CD4-positive, alpha-beta T cell treated with Interferon gamma for 1 hour (primary cell): ENCODE data around the gene MAML3.

Experiments
- DNase-seq: peaks from one replicate; pipeline ENCODE4 v3.0.0-alpha.2; 2020

The MAML3 gene

DNA sequence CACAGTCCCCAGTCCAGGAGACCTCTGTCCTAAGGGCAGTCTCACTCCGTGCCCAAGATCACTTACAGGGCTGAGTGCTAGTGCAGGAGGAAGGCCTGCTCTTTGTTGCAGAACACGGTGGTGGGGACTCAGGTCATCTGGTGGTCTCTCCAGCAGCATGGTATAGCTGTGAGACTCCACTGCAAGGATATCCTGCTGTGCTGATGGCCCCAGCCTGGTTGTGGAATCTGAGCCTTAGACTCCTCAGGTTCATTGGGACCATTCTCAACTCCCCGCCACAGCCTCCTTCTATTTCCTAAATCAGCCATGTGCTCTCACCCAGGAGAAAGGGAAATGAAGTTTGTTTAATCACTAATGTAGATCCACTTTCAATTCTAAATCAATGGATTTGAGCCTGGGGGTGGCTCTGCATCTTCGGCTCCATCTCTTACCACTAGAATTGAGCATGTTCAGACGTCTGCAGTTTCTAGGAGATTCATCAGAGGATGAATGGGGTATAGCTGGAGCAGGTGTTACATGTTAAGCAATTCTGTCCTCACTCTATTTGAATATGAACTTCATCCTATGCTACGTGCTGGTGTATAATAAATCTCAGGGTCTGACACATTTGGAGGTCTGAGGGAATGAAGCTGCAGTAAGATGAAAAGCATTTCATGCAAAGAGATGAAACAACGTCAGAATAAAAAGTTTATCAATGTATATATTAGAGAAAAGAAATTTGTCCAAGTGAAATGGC lies 299.1 kb downstream of the MAML3 start:
- no peak for DNase-seq

DNA sequence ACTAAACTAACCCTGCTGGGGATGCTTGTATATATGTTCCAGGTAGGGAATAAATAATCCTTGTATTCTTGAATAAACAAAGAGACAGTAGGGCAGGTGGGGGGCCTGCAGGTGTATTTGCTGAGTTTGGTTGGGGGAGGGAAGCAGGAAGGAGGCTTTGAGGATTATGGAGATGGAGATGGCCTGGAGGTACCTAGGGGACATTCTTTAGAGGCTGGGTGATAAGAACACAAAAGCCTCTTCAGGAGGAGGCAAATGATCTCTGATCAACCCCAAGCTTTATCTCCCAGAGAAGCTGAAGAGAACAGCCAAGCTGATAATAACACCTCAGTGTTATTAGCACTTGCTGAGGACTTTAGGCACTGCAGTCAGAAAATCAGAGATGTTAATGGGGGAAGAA lies 300.7 kb downstream of the MAML3 start:
- DNase-seq, result no peak

DNA sequence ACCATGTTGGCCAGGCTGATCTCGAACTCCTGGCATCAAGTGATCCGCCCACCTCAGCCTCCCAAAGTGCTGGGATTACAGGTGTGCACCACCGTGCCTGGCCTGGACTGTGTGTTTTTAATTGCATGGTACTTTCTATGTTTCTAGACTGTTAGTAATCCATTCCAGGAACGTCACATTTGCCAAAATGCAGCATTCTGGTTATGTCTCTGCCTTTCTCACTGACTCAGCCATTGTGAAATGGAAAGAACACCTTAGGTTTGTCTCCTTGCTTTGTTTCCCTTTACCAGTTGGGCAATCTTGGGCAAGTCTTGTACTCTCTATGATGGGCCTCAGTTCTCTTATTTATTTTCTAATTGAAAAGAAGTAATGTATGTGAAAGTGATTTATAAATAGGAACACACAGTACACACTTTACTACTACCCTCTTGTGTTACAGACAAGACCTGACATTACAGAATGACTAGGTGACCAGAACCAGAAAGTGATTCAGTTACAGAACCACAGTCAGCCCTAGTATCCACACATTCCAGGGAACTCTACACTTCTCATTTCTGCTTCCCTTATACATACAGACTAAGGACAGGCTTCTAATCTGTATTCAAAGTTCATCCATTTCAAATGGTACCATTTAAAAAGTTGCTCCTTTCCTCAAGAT lies 301.2 kb downstream of the MAML3 start:
- no peak for DNase-seq

DNA sequence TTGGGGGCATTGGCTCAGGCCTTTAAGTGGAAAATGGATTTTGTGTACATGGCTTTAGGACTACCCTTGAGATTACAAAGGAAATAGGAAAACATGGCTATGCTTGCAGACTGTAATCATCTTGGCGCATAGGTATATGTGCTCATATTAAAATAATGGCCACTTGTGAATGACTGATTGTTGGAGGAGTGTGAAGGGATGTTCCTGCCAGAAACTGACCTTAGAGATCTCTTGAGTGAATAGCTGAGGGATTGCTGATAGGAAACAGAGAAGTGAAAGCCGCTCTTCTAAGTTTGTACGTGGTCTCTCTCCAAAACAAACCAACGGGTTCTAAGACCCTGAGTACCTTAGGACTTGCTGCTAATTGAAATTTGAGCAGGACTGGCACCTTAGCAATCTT lies 302.3 kb downstream of the MAML3 start:
- DNase-seq, result no peak

DNA sequence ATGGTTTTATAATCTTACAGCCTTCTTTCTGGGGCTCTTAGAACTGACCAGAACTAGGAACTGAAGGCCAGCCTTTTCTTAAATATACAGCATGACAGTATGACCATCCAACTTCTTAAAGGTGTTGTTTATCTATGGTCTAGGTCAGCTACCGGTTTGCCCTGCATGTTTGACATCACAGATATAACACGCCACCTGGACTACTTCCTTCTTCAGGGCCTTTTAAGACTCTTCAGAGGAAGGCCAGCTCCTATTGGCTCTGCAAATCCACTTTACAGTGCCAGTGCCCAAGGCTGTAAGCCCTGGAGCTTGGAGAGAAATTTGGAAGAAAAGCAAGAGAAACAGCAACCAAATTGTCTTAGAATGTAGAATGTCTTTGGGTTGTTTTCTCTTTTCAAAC lies 302.9 kb downstream of the MAML3 start:
- DNase-seq, result no peak

DNA sequence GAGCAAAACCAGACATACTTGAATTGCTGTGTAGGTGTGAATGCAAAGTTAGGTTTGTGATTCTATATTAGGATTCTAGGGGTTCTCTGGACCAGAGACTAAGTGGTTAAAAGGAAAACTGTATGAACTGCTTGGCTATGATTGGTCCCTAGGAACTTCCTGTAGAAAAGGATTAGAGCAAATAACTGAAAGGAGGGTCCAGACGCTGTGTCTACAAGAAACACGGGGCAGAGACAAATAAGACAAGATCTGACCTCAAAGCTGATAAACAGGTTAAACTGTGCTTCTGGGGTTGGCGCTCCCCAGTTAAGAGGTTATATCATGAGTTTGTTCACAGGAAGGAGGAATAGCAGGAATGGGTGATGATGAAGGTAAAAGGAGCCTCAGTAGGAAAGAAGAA lies 304.8 kb downstream of the MAML3 start:
- no peak for DNase-seq

DNA sequence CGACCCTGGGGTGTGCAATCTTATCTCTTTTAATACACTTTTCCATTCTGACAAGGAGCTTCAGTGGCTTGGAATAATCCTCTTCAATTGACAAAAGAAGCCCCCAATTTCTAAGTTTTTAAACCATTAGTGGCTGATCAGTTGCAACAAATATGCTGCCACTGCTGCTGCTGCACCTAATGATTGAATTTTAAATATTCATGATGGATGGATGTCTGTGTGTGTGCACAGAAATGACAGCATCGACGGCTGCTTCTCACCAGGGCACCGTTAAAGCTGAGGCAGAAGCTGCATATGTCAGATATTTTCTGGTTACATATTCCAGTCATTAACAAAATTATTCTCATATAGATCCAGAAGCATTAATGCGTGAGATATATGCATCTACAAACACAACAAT lies 306.0 kb downstream of the MAML3 start:
- no peak for DNase-seq

DNA sequence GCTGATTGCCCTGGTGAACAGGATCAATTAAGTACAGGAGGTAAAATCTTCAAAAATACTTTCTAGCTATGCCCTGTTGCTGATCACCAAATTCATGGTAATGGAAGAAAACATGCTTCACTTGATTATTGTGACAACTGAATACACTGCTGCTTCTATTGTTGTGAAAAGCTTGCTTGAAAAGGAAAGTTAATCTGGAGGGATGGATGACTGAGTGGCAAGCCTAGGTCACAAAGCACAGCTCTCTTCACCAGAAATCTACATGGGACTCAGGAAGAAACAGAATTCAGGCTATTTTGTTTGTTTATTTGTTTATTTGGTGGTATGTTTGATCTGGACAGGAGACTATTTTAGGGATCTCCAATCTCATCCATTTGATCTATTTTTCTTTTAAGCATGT lies 306.4 kb downstream of the MAML3 start:
- DNase-seq, result no peak

DNA sequence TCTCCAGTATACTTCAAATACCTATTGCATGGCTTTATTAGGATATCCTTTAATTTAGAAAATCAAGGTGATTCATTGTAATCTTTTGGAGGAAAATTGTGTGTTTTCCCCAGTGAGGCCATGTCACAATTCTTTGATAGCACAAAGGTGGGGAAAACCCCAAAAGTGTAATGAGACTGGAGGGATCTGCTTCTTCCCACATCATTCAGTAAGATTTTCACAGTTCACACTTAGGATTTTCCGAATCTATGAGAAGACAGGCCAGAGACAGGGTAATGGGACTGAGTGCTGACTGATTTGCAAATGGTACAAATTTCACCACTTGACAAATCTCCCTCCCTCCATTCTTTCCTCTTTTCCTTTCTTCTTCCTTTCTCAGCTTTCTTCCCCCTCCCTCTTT lies 307.2 kb downstream of the MAML3 start:
- DNase-seq, result no peak

DNA sequence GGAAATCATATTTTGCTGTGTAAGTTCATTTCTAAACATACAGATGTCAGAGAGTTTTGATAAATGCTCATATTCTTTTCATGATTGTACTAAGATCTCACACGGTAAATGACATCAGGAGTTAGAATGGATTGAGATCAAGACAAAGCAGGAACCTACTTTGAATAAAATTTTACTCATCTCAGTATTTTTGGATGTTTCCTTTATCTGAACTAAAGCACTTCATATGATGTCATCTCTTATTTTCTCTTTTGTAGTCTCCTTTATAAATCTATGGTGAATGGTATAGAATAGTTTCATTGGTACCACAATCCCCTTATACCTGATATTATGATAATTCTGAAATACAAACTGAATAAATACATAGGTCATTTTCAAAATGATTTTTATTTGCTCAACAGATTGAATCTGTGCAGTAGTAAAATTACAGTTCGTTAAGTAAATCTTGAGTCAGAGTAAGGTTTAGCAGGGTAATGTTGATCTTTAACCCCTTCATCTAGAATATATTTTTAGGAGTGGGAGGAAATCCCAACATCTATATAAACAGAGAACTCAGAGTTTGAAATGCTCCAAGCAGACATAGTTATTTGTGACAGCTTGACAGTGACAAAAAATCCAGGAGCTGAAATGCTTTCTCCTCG lies 308.4 kb downstream of the MAML3 start:
- DNase-seq, result no peak

DNA sequence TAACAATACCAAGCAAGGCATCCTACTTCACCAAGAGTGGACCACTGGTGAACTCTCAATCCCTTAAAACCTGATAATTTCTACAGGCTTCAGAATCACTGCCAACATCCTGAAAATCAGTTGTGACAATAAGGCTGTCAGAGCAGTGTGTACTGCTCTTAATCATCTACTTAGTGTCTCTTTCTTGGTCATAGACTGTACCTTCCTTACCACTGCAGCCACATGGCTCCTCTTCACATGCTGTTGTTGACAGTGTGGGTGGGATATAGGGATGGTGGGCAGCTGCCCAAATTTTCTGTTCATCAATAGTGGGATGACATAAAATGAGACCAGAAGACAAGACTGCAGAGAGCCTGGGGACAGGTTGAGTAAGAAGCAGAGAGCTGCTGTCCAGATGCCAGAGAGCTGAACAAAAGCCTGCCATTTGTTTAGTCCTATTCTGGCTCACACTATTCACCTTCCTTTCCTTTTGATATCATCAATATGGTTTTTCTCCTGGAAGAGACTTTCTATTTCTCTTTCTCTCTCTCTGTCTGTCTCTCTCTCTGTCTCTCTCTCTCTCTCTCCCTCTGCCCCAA lies 309.4 kb downstream of the MAML3 start:
- no peak for DNase-seq

DNA sequence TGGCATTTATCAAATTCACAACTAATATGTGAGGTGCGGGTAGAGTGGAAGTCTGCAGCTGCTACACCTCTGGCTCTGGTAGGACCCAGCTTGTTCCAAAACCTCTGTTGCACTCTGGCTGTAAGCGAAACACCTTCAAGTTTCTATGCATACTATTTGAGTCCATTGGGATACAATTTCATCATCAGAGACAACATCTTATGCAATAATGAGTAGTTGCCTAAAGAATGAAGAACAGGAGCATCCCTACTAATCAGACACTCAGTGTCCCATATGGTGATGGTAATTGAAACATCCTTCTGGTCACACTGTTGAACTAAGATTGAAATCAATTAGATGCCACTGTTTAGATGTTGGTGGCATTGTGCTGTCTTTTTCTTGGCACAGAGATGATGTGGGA lies 309.9 kb downstream of the MAML3 start:
- DNase-seq, result no peak

DNA sequence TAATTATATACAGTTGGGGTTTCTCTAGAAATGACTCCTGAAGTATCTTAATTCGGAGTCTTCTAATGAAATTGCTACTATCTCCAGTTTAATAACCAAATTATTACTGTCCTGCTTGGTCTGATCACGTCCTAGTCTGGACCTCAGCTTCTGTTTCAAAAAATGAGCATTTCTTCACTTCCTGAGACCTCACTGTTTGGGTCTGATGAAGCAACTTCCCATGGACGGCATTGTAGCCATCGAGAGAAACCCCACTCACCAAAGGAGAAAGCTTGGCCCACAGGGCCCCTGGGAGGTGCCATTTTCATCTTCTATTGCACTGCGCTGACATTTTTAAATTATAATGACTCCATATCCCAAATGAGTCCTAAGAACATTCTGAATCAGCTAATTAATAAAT lies 310.3 kb downstream of the MAML3 start:
- no peak for DNase-seq

DNA sequence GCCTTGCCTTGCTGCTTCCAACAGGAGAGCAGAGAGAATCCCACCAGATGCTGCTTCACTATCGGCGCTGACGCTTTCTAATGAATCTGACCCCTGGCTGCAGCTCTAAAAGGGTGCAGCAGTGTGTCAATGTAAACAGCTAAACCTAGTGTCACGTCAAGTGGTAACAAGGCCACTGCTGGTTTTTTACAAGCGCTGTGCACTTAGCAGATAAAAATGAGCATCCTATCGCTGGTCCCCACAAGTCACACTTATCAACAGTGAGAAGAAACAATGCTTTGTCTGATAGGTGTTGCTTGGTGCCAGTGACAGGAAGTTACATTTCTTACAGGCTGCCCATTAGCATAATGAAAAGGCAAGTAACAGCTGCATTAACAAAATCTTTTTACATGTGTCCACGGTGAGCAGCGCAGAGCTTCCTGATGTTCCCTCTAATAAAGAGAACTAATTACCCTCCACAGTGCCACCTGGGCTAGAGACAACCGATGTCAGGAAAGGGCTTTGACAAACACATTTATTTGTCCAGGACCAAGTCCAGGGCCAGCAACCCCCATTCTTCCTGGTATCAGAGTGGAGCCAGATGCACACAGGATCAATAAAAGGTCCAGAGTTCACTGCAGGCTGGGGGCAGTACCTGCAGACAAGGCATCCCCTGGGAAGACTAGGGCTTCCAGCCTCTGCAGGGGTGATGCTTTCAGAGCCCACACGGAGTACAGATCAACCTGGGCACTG lies 312.4 kb downstream of the MAML3 start:
- peak; percentile 2 for DNase-seq

DNA sequence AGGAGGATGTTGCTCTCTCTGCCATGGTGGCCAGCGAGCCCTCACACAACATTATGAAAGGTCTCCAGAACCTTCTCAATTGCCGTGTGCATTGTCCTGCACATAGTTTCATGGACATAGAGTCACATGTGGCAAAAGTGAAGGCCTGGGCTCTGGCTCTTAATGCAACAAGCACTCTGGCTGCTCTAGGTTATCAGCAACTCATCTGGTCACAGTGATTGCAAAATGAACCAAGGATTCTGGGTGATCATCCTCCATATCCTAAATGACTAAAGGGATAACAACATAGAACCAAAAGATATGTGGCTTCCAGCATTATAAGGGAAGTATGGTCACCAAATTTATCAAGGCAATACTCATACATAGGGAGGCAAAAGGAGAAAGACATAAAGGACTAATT lies 313.2 kb downstream of the MAML3 start:
- no peak for DNase-seq

DNA sequence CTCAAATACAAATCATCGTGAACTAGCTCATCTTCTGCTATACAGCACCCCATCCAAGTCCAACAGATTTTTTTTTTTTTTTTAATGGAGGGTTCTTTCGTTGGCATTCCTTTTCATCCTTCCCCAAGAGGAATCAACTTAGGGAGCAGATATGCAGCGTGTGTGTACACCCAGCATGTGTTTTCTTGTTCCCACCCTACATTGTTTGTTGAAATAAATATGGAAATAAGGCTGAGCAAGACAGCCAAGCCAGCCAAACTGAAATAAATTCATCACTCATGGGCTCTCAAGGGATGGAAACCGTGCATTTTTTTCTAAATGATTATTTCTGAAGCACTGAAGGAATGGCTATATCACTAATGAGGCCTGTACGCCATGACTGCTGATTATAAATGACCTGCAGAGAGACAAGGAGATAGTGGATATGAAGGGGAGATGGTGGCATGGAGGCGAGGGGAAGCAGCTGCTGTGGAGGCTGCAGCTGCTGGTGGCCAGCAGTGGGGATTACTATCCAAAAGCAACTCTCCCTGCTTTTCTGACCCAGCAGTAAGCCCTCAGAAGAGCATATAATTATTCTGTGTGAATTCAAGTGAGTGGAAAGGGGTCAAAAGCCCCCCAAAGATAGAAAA lies 314.5 kb downstream of the MAML3 start:
- no peak for DNase-seq

DNA sequence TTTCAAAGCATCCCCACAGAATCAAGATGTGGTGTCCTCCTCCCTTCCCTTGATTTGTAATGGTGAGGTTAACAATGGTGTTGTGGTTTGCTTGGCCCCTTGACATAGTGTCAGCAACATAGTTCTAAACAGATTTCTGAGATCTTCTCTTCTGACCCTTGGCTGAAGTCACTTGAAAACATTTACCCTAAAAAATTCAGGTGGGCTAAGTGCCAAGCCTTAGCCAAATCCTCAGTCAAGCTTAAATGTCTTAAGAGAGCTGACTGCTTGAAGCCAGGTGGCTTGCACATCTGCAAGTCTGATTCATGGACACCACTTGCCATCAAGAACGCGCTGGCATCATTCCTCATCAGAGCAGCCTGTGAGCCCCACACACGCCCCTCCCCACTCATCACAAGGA lies 315.2 kb downstream of the MAML3 start:
- no peak for DNase-seq

DNA sequence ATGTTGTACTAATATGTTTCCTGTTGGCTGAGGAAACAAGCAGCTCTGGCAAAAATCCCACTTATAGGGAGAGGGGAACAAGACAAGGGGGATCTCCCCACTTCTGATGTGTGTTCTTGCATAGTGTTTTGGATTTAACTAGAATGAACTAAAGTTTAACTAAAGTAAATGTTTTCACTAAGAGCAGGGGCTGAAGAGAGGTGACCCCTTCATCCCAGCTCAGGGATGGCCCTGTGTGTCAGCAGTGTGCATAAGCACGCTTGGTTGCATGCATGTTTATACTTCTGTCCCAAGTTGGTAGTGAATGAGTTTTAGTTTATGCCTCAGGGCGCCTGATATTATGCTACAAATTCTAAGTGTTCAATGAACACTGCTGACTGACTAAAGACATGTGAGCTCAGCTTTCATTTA lies 319.0 kb downstream of the MAML3 start:
- no peak for DNase-seq

DNA sequence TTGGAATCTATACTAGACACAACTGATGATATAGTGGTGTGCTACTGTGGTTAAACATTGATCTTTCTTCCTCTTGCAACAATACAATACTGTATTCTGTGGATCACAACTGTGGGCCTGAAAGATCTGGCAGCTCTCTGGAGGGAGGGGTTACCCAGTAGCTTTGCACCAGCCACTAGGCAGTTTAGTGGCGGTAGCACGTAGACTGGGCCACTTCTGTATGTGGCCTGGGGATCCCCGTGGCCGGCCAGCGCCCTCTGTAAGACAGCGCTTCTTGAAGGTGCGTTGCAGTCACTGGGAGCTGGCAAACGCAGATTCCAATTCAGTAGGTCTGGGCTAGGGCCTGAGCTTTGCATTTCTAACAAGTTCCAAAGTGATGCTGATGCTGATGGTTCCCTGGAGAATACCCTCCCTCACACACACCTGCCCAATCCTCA lies 319.7 kb downstream of the MAML3 start:
- no peak for DNase-seq

DNA sequence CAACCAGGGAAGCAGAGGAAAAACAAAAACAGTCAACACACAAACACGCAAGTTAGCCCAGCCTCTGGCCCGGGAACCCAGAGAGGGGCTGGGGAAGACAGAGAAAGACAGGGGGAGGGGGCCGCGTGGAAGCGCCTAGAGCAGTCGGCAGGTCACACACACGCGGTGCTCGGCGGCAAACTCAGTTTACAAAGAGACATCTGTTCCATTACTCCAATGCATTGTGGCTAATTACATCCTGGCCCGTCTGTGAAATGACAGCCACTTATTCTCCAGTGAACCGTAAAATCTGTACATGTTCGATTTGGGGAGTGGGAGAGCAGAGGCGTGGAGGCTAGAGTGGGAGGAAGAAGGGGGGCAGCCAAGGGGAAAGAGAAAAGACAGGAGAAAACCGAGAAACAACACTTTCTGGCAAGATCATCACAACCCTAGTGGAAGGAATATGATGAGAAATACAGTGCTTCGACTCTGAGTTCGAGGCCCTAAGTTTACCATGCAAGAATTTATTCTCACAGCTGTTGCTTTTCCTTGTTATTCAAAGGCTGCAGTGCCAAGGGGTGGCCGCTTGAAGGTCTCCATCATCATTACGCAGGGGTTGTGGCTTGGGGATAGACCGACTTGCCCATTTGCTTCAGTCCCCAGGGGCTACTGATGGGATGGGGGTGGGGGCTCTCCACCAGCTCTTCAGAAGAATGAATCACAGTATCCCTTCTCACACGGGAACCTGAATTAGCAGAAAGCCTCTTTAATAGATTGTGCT lies 320.7 kb downstream of the MAML3 start:
- DNase-seq, result no peak

DNA sequence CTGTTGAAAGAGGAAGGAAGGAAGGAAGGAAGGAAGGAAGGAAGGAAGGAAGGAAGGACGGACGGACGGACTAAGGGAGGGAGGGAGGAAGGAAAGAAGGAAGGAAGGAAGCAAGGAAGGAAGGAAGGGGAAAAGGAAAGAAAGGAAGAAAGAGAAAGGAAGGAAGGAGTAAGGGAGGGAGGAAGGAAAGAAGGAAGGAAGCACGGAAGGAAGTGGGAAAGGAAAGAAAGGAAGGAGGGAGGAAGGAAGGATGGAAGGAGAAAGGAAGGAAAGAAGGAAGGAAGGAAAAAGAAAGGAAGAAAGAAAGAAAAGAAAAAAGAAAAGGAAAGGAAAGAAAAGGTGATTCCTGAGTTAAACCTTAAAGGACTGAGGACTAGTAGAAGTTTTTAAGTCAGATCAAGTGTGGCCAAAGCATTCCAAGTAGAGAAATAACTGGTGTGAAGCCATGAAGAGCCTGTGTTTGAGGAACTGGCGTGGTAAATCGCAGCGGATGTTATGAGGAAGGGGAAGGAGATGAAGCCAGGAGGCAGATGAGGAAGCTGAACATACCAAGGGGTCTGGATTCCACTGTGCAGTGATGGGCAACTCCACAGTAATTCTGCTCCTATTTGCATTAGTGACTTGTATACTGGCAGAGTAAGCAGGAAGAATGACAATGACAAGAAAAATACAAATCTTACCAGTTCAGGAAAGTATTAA lies 324.9 kb downstream of the MAML3 start:
- DNase-seq, result peak; percentile 17
